ENCODE results near the gene GALNT2.

GALNT2 gene

DNA sequence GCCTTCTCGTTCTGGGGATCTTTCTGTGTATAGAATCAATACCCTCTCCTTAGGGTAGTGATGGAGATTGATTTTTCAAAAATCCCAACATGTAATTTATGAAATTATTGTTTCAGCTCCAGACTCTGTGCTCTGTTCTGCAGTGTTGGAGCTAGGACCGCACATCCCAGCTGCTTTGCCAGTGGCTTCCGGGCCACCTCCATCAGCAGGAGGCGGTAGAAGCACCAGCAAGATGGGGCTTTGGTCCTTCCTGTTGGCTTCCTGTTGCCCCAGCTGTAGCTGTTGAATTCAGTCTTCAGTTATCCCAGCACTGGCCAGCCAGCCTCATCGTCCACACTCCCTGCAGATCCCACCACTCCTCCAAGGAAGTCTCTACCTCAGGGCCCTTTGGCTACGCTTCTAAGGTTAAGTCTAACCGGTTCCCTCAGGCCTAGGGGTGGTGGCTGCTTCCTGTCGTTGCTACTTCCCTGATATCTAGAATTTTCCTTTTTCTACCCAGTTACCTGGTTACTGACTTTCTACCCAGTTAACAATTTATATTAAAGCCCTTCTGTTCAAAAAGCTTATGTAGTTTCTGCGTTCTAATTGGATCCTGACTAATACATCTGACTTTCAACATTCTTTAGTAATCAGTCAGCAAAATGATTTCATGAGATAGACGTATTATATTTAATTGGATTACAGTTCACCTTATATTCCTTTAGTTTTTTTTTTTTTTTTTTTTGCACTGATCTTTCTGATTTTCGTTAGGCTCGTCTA lies 24.6 kb downstream of the GALNT2 start:
- no peak for DNase-seq (ENCODE audit: low spot score)

DNA sequence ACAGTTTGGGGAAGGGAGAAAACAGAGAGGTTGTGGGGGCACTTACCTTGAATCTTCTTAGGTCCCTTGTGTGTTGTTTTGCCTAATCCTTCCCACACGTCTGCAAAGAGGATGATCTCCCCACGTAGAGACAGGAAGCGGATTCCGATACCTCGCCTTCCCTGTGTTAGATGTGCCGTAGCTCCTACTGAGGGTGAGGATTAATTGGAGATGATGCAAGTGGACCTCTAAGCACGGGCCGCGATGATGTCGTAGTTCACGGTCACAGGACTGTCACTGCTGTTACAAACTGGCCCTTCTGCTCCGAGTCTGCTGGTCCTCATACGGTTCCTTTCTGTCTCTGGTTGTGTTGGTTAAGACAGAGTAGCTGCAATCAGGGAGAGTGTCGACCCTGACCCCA lies 27.7 kb downstream of the GALNT2 start:
- no peak for DNase-seq (ENCODE audit: low spot score)

DNA sequence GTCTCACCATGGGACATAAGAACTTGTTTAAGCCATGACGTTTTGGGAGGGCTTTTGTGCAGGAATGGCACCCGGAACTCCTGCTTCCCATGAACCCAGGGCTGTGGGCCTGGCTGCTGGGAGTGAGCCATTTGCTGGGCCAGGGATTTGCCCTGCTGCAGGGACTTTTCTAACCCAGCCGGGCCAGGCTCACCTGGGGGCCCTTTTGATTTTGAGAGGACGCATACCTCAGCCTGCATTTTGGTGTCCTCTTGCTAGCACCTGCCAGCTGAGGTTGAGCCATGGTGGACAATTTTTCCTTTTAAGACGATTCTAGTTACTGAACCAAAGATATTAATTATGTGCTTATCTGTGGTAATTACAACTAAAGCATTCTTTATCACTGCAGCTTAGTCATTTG lies 28.9 kb downstream of the GALNT2 start:
- no peak for DNase-seq (ENCODE audit: low spot score)

DNA sequence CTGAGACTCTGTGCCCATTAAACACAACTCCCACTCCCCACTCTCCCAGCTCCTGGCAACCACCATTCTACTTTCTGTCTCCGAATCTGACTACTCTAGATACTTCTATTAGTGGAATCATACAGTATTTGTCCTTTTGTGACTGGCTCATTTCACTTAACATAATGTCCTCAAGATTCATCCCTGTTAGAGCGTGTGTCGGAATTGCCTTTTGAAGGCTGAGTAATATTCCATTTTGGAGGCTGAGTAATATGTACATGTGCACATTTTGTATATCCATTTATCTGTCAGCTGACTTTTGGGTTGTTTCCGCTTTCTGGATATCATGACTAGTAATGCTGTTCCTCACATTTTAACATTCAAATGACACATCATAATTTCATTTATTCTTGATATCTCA lies 30.3 kb downstream of the GALNT2 start:
- DNase-seq (ENCODE audit: low spot score), result no peak

DNA sequence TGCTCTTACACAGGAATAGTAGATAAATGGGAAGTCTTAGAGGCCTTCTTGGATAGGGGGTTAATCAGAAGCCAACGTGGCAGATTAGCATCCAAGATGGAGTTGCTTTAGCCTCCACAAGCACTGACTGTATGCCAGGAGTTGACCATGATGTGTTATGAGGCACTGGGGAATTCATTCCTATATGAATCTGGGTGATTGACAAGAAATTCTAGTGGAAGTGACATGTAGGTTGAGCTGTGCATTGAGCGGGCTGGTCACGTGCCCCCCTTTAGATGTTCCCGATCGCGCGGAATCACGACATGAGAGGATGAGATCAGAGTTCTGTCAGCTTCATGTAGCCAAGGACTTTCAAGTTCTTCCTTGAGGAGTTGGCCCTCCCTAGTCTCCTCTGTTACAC lies 31.7 kb downstream of the GALNT2 start:
- no peak for DNase-seq (ENCODE audit: low spot score)

DNA sequence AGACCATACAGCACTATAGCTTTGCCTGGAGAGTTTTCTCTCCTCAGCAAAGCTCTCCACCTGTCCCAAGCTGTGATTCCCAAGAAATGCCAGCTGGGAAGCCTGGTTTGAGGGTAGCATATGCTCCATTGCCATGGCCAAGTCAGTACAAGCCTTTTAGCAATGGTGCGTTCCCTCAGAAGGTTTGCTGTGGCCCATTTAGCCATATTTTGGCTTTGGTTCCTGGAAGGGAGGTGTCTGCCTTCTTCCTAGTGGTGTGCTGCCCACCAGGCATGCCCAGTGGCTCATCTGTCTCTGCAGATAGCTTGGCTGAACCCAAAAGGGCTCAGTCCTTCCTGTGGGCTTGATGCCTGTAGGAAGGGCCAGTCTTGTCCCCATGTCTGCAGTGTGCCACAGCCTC lies 32.4 kb downstream of the GALNT2 start:
- DNase-seq (ENCODE audit: low spot score), result no peak

DNA sequence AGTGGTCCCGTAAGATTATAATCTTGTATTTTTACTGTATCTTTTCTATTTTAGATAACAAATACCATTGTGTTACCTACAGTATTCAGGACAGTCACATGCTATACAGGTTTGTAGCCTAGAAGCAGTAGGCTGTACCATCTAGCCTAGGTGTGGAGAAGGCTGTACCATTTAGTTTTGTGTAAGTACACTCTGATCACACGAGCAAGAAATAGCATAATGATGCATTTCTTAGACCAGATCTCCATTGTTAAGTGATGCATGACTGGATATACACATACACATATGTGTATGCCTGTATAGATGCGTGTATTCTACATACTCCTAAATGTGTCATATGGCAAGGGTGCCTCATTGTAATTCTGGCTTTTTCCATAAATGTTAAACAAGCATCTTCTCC lies 33.9 kb downstream of the GALNT2 start:
- DNase-seq (ENCODE audit: low spot score), result no peak

DNA sequence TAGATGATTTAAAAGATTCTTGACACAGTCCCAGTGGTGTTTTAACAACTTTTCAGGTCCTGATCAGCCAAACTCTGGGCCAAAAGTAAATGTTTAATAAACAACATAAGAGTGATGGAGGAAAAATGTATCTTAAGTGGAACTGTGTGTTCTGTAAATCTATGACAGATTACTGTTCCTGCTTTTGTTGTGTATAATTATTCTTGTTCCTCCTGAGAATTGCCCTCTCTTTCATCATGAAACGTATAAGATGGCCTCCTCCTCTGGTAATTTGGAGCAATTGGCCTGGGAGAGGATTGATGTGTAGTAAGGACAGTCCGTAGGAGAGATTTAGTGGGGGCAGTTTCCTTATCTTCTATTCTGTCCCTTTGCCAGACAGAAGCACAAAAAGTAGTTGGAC lies 34.5 kb downstream of the GALNT2 start:
- no peak for DNase-seq (ENCODE audit: low spot score)

DNA sequence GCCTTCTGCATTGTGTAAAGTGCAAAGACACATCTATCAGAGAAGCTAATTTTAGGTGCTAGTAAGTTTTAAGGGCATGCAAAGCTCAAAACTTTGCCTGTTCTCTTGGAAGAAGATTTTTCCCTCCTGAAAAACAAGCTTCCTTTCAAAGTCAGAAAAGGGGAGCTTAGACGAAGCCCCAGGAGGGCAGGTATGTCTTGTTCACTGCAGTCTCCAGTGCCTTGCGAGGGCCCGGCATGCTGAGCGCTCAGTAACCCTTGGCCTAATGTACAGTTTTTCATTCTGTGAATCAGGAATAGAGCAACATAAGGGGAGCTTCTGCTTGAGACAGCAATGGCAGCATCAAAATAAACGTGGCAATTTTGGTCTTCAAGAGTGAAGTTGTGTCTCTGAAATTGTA lies 35.0 kb downstream of the GALNT2 start:
- no peak for DNase-seq (ENCODE audit: low spot score)

DNA sequence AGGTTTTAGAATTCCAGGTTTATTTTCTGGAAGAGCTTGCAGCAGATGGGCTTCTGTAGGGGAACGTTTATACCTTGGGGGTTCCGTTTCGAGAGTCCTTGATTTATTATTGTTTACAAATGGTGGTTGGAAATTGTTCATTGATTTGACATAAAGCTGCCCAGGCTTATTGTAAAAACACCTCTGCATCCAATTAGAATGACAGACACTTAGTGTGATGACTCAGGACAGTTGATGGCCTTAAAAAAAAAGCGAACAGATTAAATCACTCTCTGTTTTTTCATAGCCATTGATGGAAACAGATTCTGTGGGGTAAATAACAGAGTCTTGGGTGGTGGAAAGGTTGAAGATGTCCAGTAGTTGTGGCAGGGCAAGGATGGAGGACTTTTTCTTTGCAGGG lies 35.4 kb downstream of the GALNT2 start:
- no peak for DNase-seq (ENCODE audit: low spot score)

DNA sequence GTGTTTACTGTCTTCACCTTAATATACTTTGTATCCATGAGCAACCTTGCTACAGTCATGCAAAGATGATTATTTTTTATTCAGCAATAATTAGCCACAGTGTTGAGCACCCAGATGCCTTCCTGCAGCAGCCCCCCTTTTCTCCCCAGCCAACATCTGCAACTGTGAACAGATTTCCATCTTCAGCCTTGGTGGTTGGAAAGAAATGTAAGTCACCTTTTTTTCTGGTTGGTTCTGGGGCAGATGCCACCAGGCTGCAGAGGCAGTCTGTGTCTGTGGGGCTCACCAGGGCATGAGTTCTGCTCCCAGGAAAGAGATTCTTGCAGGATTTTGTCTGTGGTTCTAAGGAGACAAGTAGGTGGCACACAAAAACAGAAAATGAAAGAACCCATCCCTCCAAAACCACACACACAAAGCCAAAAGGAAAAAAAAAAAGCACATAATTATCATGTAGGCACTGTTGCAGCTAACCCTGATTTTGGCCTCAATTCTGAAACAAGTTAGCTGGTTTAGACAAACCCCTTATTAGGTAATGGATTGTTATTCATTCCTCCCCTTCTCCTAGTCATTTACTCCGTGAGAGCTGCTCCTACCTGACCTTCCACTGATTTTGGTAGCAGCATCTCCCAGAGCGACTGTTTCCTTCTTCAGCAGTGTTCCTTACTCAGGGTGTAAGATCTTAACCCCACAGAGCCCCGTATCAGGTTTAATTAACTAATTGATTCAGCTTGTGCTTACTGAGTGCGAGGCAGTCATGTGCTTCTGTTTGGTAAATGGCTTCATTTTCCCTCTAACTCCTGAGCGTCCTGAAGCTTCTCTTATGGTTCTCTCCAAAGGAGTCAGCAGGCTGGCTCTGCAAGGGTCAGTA lies 36.5 kb downstream of the GALNT2 start:
- DNase-seq (ENCODE audit: low spot score), result no peak

DNA sequence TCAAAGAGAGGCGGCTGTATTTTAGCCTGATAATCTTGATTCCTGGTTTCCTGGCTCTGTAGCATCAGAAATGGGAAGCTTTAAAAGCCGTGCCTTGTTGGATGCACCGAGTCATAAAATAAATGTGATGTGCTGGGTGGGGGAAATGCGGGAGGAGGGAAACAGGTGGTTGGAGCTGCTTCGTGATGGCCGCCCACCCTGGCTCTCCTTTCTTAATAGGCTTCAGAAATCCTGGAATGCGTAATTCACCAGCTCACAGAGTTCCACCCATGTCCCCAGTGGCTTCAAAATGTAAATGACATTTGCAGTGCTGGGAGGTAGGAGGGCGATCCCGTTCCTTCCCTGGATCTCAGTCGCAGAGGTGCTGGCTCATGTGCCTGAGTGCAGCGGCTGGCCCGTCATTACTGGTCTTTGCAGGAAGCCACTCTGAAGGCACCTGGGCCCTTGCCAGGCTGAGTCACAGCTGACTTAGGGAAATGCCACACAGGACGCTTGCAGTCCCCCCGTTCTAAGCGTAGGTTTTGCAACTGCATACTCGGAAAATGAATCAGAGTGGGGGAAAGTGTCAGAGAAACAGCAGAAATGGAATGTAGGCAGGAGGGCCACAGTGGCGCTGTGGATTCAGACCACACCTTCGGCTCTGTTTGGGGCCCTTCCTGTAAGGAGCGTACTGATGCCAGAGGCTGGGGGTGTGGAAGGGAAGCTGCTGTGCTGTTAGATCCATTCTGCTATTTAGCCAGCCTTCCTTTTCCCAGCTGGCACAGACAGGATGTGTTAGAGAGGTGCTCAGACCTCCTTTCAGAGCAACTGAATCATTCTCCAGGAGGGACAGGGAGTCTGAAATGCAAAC lies 37.6 kb downstream of the GALNT2 start:
- peak; percentile 96 for DNase-seq (ENCODE audit: low spot score)

DNA sequence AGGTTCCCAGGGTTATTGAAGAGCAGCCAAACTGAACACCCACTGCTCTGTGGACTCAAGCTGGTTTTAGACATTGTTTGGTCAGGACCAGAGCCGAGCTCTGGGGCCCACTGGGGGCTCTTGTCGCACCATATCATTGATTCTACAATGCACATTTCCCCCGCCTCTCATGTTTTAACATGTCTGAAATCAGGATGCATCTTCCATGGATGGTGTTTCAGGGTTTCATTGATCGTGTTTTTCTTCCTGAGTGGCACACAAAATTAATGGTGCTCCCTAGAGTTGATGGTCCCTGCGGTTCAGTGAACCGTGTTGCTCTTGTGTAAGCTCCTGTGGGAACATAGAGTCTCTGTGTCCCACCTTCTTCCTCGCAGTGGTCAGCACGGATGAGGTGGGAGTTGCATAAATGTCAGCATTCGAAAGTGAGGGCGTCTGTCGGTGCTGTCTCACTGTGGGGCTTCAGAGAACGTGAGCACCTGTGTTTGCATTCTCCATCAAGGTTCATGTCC lies 38.3 kb downstream of the GALNT2 start:
- DNase-seq (ENCODE audit: low spot score), result no peak

DNA sequence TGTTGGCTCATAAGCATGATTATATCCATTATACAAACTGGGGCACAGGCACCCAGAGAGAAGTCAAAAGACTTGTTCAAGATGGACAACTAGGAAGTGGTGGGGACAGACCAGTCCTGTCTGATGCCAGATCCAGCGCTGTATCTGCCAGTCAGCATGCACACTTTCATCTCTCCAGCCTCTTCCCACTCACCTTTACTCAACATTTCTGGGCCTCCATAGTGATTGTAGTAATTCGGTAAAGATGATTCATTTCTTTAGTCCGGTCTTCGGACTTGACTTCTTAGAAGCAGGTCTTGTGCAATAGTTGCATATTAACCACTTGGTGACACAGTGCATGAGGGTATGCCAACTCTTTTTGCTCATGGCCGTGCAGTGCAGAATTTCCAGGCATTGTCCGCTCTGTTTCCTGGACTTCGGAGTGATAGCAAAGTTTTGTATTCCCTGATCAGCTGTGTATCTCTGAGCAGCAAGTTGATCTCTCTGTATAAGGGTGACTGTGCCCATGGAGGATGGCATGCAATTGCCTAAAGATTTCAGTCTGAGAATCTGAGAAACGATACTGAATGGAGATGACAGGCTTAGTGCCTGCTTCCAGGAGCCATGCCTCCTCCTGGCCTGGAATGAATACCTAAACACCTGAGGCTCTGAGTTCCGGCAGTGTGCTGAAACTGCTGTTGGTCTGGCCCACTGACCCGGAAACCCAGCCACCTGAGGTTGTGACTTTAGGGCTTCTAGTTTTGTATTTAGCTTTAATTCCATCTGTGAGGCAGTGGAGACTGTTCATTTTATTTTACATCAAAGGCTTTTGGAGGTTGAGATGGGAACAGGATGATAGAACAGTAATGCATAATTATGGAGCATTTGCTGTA lies 39.0 kb downstream of the GALNT2 start:
- DNase-seq (ENCODE audit: low spot score), result peak; percentile 59

DNA sequence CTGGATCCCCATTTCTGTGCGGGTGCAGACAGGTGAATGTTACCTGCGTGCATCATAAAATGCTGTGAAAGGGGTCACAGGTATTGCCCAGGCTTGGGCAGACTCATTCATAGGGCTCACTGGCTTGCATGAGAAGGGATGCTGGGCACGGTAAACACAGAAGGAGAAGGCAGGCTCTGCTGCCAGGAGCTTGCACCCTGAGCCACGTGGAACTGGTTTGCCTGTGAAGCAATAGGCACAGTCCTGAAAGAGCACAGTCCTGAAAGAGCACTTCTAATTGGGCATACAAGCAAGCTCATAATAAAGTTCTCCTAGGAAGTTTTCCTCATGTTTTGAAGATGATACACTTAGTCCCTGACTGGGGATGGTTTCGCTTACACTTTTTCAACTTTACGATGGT lies 40.9 kb downstream of the GALNT2 start:
- no peak for DNase-seq (ENCODE audit: low spot score)

DNA sequence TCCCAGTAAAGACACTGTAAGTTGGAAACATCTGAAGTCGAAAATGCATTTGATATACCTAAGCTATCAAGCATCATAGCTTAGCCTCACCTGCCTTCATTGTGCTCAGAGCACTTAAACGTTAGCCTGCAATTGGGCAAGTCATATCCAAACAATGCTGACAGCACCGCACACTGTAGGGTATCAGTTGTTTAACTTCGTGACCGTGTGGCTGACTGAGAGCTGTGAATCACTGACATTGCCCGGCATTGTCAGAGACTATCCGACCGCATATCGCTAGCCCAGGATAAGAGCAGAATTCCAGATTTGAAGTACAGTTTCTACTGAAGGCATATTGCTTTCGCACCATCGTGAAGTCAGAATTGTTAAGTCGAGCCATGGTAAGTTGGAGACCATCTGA lies 41.5 kb downstream of the GALNT2 start:
- DNase-seq (ENCODE audit: low spot score), result no peak

DNA sequence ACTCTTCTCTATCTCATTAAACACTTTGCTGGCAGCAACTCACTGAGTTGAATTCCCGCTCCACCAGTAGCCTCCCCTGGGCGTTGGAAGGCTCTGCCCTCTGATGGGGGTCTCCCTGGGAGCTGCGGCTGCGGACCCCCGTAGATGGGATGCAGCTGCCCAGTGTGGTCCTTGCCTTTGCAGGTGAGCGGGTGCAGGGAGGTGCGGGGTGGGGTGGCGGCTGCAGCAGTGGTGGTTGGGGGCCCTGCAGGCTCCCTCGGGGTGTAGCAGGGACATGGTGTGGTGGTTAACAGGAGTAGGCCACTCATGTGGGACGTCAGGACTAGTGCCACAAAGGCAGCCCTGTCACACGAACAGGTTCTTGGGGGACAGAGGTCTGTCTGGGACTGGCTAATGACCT lies 42.0 kb downstream of the GALNT2 start:
- DNase-seq (ENCODE audit: low spot score), result no peak

DNA sequence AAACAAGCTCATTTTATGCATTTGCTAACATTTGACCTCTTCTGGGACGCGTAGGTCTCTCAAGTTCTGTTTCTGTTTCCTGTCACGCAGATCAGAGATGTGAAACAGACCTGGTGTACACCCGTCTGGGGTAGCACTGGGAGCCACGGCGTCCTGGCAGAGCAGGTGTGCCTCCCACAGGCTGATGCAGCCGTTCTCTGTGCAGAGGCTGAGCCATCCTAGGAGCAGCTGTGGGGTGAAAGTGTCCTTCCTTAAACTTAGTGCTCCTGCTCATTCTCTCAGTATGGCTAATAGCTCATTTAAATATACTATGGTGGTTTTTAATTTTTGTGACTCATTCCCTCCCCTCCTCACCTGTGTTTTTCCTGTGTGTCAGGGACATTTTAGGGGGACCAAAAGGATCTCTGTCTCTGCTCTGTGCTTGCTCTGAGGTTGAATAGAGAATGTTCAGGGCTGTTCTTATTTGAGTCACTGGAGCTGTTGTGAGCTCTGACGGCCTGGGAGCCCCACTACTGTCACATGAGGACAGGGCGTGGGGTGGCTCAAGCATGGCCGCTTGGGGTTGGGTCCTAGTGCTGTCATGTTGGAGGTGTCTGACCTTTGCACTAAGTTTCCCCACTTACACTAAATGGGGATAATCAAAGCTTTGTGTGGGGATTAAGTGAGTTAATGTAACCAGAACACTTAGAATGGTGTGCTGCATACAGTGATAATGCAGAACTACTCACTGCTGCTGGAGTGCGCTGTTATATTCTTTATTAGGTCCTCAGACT lies 43.0 kb downstream of the GALNT2 start:
- DNase-seq (ENCODE audit: low spot score), result no peak

DNA sequence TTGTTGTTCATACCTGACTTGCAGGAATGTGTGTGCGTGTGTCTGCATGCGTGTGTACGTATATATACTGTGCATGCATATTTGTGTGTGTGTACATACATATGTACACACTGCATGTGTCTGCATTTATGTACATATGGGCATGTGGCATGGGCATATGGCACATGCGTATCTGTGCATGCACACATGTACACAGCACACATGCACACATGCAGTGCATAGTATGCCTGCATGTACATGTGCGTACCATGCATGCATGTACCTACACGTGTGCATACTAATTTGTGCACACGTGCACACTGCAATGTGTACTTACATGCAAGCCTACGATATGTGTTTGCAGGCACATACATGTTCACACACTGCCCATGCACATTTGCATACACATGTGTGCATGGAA lies 43.9 kb downstream of the GALNT2 start:
- DNase-seq (ENCODE audit: low spot score), result no peak

DNA sequence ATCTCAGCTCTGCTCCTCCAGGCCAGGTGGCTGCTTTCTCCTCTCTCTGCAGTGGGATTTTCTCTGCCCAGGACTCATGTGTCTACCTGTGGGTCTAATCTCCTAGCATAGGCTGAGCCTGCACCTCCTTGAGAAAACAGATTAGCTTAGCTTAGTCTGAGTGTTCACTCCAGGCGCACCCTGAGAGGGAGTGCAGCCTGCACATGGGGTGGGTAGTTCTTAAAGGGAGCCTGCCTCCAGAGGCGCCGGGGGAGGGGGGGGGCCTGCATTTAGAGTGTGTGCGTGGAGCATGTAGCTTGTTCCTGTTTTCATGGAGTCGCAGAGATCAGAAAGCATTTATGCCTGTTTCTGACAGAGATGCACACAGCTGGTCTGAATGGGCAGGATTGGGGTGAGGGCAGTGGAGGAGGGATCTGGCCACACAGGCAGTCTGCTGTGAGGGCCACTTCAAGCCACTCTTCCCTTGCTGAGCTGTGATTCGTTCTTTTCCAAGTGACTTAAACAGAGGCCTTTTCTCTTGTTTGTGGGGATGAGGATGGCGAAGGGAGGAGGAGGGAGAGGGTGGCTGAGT lies 45.2 kb downstream of the GALNT2 start:
- DNase-seq (ENCODE audit: low spot score), result no peak

Data from LoVo (cell line).